ENCODE data around the gene TMBIM1.
A peak's percentile ranks its signal among the peaks of the same experiment; 100 is the strongest.
"Not testable (repeated sequence)": the region's sequence is repeated elsewhere in the genome, so short reads cannot be mapped to it uniquely, and the experiment has no call there.

The TMBIM1 gene

DNA sequence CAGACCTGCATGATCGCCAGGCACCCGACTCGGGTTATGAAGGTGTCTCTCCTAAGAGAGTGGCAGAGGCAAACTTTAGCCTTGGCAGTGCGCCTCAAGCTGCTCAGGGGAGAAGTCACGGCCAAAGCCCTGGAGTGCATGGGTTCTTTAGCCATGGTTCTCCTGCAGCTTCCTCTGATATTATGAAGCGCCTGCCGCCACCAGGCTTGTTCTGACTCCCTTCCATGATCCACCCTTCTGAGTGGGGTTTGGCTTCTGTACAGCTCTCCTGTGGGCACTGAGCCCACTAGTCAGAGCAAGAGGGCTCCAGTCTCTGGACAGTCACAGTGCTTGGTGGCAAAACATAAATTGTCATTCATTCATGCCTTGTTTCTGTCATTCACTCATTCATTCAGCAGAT lies 25.9 kb upstream of the TMBIM1 start:
- DNase-seq, result no peak

DNA sequence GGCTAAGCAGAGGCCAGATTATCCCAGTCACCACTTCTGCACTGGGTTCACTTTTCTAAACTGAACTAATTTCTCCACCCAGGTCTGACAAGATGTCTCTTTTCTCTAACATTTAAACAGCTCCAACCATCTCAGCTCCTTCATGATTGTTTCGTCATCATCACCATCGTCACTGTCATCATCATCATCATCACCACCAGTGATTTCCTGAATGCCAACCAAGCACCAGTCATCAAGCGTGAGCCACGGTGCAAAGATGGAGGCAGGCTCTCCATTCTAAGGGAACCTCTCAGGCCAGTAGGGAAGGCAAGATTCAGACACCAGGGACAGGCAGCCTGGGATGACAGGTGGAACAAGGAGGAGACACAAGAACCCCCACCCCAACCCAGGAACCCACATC lies 25.5 kb upstream of the TMBIM1 start:
- no peak for DNase-seq

DNA sequence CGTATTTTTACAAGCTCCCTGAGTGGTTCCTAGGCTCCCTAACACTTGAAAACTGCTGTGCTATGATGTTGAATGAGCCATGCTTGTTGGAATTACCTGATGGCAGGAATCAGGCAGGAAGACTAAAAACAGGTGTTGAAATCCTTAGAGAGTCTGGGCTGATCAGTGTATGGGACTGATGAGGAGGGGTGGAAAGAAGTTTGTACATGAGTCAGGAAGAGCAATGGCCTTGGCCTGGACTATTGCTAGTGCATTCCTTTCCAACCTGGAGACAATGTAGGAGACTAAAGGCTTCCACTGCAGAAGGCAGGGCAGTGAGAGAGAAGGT lies 25.0 kb upstream of the TMBIM1 start:
- no peak for DNase-seq

DNA sequence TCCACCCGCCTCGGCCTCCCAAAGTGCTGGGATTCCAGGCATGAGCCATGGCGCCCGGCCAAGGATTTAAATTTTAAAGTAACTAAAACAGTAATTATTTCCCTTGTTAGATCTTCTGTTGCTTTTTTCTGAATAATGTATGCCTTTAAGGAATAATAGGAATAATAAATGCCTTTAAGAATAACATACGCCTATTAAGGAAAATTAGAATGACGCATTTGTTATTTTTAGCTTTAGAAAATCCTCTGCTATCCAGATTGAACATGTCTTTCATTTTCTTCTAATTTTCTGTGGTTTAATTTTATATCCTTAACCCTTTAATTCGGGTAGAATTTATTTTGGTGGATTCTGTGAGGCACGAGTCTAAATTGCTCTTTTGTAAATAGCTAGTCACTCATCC lies 23.1 kb upstream of the TMBIM1 start:
- DNase-seq, result no peak

GRCh38 chr2:218314764-218315163 lies 22.5 kb upstream of the TMBIM1 start:
- not testable (repeated sequence) for DNase-seq

- no peak for DNase-seq
These were observed 21.1 kb upstream of the TMBIM1 start for GRCh38 chr2:218313356-218313755.

GRCh38 chr2:218312267-218312756 lies 20.0 kb upstream of the TMBIM1 start:
- no peak for DNase-seq

DNA sequence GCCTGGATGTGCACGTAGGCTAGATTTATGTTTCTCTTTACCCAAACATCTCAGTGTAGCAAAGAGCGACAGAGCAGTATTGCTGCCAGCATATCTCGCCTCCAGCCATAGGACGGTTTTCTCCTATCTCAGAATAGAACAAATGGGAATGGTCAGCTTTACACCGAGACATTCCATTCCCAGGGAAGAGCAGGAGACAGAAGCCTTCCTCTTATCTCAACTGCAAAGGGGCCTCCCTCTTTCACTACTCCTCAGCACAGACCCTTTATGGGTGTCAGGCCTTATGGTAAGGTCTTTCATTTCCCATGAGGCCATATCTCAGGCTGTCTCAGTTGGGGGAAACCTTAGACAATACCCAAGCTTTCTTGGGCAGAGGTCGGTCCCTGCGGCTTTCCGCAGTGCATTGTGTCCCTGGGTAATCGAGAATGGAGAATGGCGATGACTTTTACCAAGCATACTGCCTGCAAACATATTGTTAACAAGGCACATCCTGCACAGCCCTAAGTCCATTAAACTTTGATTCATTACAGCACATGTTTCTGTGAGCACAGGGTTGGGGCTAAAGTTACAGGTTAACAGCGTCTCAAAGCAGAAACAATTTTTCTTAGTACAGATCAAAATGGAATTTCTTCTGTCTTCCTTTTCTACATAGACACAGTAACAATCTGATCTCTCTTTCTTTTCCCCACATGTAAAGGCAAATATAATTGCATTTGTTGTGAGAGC lies 19.4 kb upstream of the TMBIM1 start:
- not testable (repeated sequence) for DNase-seq

DNA sequence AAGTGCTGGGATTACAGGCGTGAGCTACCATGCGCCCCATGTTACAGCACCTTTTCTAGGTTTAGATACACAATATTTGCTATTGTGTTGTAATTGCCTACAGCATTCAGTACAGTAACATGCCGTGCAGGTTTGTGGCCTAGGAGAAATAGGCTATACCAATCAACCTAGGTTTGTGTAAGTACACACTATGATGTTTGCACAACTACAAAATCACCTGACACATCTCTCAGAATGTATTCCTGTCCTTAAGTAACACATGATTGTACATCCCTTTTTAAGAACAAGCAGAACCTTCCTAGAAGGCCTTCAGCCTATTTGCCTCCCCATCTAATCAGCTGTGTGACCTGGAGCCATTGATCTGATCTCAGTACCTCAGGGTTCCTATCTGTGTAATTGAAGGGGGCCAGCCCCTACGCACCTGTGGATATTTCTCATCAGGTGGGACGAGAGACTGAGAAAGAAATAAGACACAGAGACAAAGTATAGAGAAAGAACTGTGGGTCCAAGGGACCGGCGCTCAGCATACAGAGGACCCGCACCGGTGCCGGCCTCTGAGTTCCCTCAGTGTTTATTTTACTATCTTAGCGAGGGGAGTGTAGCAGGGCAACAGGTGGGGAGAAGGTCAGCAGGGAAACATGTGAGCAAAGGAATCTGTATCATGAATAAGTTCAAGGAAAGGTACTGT lies 18.7 kb upstream of the TMBIM1 start:
- no peak for DNase-seq

DNA sequence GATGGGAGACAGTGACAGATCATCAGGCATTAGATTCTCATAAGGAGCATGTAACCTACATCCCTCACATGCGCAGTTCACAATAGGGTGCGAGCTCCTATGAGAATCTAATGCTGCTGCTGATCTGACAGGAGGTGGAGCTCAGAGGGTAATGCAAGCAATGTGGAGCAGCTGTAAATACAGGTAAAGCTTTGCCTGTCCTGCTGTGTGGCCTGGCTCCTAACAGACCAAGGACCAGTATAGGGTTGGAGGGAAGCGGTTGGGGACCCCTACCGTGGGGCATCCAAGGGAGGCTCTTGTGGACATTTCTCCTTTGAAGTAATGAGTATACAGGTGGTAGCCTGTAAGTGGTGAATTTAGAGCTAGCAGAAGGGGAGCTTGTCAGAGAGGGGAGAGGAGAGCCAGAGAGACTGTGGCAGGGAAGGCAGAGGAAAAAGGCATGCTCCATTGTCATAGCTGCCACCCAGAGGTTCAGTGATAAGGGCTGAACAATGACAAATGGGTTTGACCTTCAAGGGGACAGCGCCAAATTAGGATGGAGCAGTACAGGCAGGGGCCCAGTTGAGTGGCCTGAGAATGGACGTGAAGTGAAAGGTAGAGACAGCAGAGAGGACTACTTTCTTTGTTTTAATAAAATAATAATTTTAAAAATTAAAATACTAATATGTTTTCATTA lies 15.2 kb upstream of the TMBIM1 start:
- no peak for DNase-seq

GRCh38 chr2:218306184-218306920 lies 14.0 kb upstream of the TMBIM1 start:
- DNase-seq, result no peak

- DNase-seq, result no peak
These were observed 13.1 kb upstream of the TMBIM1 start for GRCh38 chr2:218305383-218305782.

DNA sequence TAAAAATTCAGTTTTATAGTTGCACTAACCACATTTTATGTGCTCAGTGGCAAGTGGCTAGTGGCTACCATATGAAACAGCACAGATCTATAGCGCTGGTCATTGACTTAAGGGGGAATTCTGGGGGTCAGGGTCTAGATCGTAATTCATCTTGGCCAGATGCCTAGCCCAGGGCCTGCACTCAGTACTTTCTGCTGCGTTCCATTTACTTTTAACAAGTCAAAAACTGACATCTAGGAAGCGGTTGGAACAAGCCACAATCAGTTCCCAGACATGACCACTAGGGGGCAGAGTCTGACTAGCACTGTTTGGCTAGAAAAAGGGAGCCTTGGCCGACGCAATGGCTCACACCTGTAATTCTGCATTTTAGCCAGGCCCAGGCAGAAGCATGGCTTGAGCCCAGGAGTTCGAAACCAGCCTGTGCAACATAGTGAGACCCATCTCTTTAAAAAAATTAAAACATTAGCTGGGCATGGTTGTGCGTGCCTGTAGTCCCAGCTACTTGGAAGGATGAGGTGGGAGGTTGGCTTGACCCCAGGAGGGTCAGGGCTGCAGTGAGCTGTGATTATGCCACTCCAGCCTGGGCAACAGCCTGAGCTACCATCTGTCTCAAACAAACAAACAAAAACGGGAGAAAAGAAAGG lies 9.0 kb upstream of the TMBIM1 start:
- DNase-seq, result peak in 47 of 51 donors; percentile 20 to 90 (median 65)

GRCh38 chr2:218300141-218300540 lies 7.8 kb upstream of the TMBIM1 start:
- no peak for DNase-seq

GRCh38 chr2:218298314-218298875 lies 6.1 kb upstream of the TMBIM1 start:
- peak in 22 of 51 donors; percentile 5 to 52 (median 32) for DNase-seq

GRCh38 chr2:218296847-218297246 lies 4.5 kb upstream of the TMBIM1 start:
- DNase-seq, result peak in 29 of 51 donors; percentile 10 to 80 (median 53)

DNA sequence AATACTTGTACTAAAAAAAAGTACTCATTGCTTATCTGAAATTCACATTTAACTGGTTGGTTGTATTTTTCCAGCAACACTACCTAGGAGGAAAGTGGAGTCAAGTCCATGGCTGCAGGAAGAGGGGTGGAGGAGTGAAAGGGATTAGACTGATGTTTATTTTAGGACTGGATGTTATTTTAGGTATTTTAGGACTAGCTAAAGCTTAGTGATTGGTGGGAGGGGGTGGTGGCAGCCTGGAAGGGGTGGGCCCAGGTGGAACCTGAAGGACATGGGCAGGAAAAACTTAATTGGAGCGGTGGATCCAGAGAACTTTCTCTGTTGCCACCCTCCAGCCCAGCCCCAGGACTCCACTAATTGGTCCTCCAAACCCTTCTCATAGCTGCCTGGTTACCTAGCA lies 3.9 kb upstream of the TMBIM1 start:
- DNase-seq, result no peak

- no peak for DNase-seq
These were observed 2.7 kb upstream of the TMBIM1 start for GRCh38 chr2:218295029-218295428.

DNA sequence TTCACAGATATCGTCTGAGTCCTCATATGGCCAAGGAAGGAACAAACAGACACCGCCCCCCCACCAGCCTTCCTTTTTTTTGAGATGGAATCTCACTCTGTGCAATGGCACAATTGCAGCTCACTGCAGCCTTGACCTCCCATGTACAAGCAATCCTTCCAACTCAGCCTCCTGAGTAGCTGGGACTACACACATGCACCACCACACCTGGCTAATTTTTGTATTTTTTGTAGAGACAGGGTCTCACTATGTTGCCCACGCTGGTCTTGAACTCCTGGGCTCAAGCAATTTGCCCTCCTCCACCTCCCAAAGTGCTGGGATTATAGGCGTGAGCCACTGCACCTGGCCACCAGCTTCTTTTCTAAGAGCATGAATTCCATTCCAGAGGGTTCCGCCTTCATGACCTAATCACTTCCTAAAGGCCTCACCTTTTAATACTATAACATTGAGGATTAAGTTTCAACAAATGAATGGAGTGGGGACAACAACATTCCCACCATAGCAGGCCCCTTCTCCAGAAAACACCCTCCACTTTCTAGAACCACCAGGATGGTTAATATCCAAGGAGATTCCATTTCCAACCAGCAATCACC lies 2.2 kb upstream of the TMBIM1 start:
- DNase-seq, result no peak

DNA sequence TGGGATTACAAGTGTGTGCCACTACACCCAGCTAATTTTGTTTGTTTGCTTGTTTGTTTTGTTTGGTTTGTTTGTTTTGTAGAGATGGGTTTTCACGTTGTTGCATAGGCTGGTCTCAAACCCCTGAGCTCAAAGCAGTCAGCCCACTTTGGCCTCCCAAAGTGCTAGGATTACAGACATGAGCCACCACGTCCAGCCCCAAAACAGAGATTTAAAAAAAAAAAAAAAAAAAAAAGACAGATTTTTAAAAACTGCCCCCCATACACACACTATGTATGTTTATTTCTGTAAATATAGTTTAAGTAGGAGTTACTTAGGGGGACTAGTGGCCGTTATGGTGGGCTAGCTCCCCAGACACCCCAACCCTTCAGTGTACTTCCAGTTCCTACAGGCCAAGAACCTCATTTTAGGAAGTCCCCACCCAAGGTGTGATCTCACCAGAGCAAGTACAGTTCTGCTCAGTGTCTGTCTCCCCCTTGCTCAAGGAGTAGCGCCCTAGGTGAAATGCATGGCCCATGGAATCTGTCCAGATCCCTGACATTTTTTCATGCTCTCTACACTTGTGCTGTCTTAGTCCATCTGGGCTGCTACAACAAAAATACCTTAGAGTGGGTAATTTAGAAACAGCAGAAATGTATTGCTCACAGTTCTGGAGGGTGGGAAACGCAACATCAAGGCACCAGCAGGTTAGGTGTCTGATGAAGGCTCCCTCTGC lies 1.6 kb upstream of the TMBIM1 start:
- DNase-seq, result no peak
